GM23248 (cell line): ENCODE measurements around the gene PTCH1. TPM values are rescaled to one million over a fixed set of nuclear protein-coding genes. Genes with fewer than 3 reads are reported as not detected.

Source experiments
- DNase-seq: peaks from one replicate; pipeline ENCODE4 v3.0.0-alpha.2; 2015
- H2AFZ ChIP-seq: fragments of 200-600 bp; sonication (generic); 2 replicates; pipeline ENCODE4 v1.6.1; 2016; ENCODE audit warnings: antibody characterized with exemption
- H3F3A ChIP-seq: fragments of 200-600 bp; sonication (generic); 2 replicates; pipeline ENCODE4 v1.6.1; 2016; ENCODE audit warnings: mild to moderate bottlenecking, antibody characterized with exemption, mixed run types; ENCODE audit not compliant: insufficient read depth
- H3K27ac ChIP-seq: fragments of 200-600 bp; sonication (generic); 2 replicates; pipeline ENCODE4 v1.5.1; 2016; ENCODE audit warnings: mild to moderate bottlenecking
- H3K27me3 ChIP-seq: fragments of 200-600 bp; sonication (generic); replicated peaks from 2 replicates; pipeline ENCODE4 v1.6.1; 2016; ENCODE audit warnings: mild to moderate bottlenecking; ENCODE audit not compliant: insufficient read depth
- H3K36me3 ChIP-seq: fragments of 200-600 bp; sonication (generic); 2 replicates; pipeline ENCODE4 v1.6.1; 2016; ENCODE audit warnings: low read depth, mild to moderate bottlenecking
- H3K4me1 ChIP-seq: fragments of 200-600 bp; sonication (generic); 2 replicates; pipeline ENCODE4 v1.6.1; 2016; ENCODE audit warnings: mild to moderate bottlenecking; ENCODE audit not compliant: insufficient read depth
- H3K4me2 ChIP-seq: fragments of 200-600 bp; sonication (generic); one replicate; pipeline ENCODE4 v1.6.1; 2016; ENCODE audit warnings: mild to moderate bottlenecking; ENCODE audit not compliant: unreplicated experiment
- H3K4me3 ChIP-seq: fragments of 200-600 bp; sonication (generic); 2 replicates; pipeline ENCODE4 v1.5.1; 2016; ENCODE audit warnings: mild to moderate bottlenecking
- H3K79me2 ChIP-seq: fragments of 200-600 bp; sonication (generic); 2 replicates; pipeline ENCODE4 v1.6.1; 2016; ENCODE audit warnings: mild to moderate bottlenecking; ENCODE audit not compliant: insufficient read depth
- H3K9ac ChIP-seq: fragments of 200-600 bp; sonication (generic); 2 replicates; pipeline ENCODE4 v1.6.1; 2016; ENCODE audit warnings: mild to moderate bottlenecking
- H3K9me2 ChIP-seq: fragments of 200-600 bp; sonication (generic); 2 replicates; pipeline ENCODE4 v1.6.1; 2016; ENCODE audit warnings: mixed run types, mild to moderate bottlenecking, moderate library complexity; ENCODE audit not compliant: insufficient read depth
- H3K9me3 ChIP-seq: fragments of 200-600 bp; sonication (generic); one replicate; pipeline ENCODE4 v1.6.1; 2017; ENCODE audit warnings: low read depth
- H4K20me1 ChIP-seq: fragments of 200-600 bp; sonication (generic); 2 replicates; pipeline ENCODE4 v1.6.0; 2016; ENCODE audit not compliant: insufficient read depth
- EZH2 ChIP-seq: fragments of 200-600 bp; sonication (generic); IDR thresholded peaks from 2 replicates; pipeline ENCODE4 v1.6.1; 2018; ENCODE audit warnings: antibody characterized with exemption, mild to moderate bottlenecking; ENCODE audit not compliant: insufficient read depth, poor library complexity, severe bottlenecking
- EZH2phosphoT487 ChIP-seq: fragments of 200-600 bp; sonication (generic); IDR thresholded peaks from 2 replicates; pipeline ENCODE4 v1.6.1; 2018; ENCODE audit warnings: antibody characterized with exemption, moderate library complexity, mild to moderate bottlenecking, low read depth; ENCODE audit not compliant: insufficient read depth
- WGBS, 2 experiments: methylation state at CpG; one replicate each; pipeline ENCODE4 v1.1.6; 2015 to 2017; ENCODE audit warnings: low lambda C conversion rate in 2 of 2, low coverage in 1 of 2; ENCODE audit errors: missing lambda C conversion rate in 2 of 2; 5-methylcytosine and 5-hydroxymethylcytosine counted together
- in situ Hi-C: fragments of 300-500 bp; cut with MboI; formaldehyde crosslinking; loops from 2 replicates; pipeline ENCODE4 v1.15.0; 2020
- polyA plus RNA-seq: library from polyadenylated mRNA; unstranded; fragments of >200 nt; fragmentation: Nextera tagmentation; extraction: Ambion mirVana; gene quantifications from 2 replicates; pipeline ENCODE4 v1.2.1, GENCODE V29; 2016
- total RNA-seq: library from RNA; depleted of rRNA; stranded (reverse); fragments of >200 nt; shearing (Covaris generic); gene quantifications from 2 replicates; pipeline ENCODE4 v1.2.3, GENCODE V29; 2014

Gene PTCH1
- total and polyA plus RNA-seq, 2 experiments from 2014 or later: 3.8 to 7.3 TPM

DNA sequence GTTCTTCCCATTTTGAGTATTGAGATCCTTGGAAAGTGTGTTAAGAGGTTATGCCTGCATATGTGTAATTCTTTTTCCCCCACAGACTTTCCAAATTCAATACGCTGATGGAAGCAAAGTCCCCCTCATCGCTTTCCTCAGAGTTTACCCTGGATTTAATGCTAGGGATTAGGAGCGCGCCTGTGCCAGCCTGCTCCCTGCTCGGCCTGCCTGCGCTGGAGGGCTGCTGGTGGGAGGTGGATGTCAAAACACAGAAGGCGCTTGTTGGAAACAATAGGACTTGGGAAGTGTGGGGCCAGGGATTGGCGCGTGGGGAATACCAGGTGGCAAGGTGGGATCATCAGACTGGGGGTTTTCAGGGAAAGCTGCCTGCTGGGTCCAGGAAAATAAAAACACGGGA, 39.8 kb upstream of the PTCH1 start:
- 73 to 79% methylated on average over 10 of the region's 10 CpGs for WGBS, 2 experiments
- Histone ChIP-seq H4K20me1 (no peaks in the 10 kb centered on the region), H3K4me1 (no peaks in the 10 kb centered on the region), H3K4me3 (no peak overlapping the region), H3K79me2 (no peaks in the 10 kb centered on the region), H3K9ac (no peak overlapping the region), H3K4me2 (no peak overlapping the region), H2AFZ (no peak overlapping the region), H3K9me2 (no peaks in the 10 kb centered on the region), H3K27ac (no peak overlapping the region), H3K36me3 (no peaks in the 10 kb centered on the region), H3K27me3 (no peaks in the 10 kb centered on the region; the same call in 1 of the 2 replicates), H3F3A (no peaks in the 10 kb centered on the region), H3K9me3 (no peaks in the 10 kb centered on the region)
- in situ Hi-C loops: no loop called here
- no peak for TF ChIP-seq EZH2phosphoT487
- TF ChIP-seq EZH2: no peak
- no peak for DNase-seq

DNA sequence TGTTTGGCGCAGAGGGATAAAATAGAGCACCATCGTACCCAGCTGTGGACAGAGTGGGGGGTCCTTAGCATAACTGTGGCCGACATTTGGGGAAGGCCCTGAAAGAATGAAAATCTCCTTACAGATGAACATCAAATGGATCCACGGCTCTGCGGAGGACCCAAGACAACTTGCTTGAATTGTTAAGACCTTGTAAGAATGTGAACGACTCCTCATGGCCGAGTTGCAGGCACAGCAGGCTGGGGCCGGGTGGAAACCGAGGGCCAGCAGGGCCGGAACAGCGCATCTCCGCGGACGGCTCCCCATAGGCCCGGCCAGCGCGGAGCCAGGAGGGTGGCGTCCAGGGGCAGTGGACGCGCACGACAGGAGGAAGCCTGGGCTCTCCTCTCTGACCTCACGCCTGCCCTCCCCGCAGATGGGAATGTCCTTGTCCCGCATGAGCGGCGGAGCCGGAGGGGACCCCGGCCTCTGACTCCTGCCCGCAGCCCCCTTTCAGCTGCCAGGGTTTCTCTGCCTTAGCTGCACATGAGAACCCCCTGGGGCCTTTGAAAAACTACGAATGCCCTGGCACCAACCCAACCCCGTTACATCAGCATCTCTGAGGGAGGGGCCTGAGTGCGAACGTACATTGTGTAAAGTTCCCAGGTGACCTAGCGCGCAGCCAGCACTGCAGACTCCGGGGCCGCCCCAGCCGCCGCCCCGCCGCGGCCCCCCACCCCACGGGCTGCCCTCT, 36.2 kb upstream of the PTCH1 start:
- Histone ChIP-seq H2AFZ (no peak overlapping the region), H4K20me1 (no peaks in the 10 kb centered on the region), H3K27me3 (no peaks in the 10 kb centered on the region; the same call in 1 of the 2 replicates), H3K27ac (no peak overlapping the region), H3F3A (no peaks in the 10 kb centered on the region), H3K4me3 (no peak overlapping the region), H3K36me3 (no peaks in the 10 kb centered on the region), H3K4me2 (no peak overlapping the region), H3K79me2 (no peaks in the 10 kb centered on the region), H3K4me1 (no peaks in the 10 kb centered on the region), H3K9ac (no peak overlapping the region), H3K9me3 (no peaks in the 10 kb centered on the region), H3K9me2 (no peaks in the 10 kb centered on the region)
- in situ Hi-C loops: no loop called here
- no peak for DNase-seq
- TF ChIP-seq EZH2: no peak
- no peak for TF ChIP-seq EZH2phosphoT487
- WGBS, 2 experiments: 43 to 55% methylated on average over 23 to 39 of the region's 43 CpGs

DNA sequence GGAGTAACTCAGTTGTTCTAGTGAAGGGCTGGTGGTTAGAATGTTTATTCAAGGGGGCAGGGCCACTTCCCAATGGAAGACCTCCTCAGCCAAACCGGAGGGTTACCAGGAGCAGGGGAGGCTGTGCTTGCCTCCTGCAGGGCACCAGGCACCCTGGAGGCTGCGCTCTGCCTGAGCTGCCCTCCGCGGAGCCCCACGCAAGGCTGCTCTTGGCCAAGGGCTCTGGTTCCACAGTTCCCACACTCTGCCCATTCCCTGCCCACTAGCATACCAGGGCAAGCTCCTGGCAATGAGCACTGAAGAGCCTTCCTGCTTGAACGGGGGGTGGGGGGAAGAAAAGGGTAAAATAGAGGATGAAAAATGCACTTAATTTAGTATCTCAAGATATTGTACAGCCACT, 35.5 kb upstream of the PTCH1 start:
- H3K4me2 ChIP-seq: no peak overlapping the region
- no peak overlapping the region for H3K27ac ChIP-seq
- no peaks in the 10 kb centered on the region for H3F3A ChIP-seq
- no peaks in the 10 kb centered on the region for H4K20me1 ChIP-seq
- H3K4me3 ChIP-seq: no peak overlapping the region
- 78% methylated on average over 6 of the region's 6 CpGs for WGBS, 2 experiments
- H3K36me3 ChIP-seq: no peaks in the 10 kb centered on the region
- no peaks in the 10 kb centered on the region for H3K79me2 ChIP-seq
- H3K9me2 ChIP-seq: no peaks in the 10 kb centered on the region
- H3K4me1 ChIP-seq: no peaks in the 10 kb centered on the region
- no peak for TF ChIP-seq EZH2phosphoT487
- TF ChIP-seq EZH2: no peak
- H2AFZ ChIP-seq: no peak overlapping the region
- no peak for DNase-seq
- no peaks in the 10 kb centered on the region; the same call in 1 of the 2 replicates for H3K27me3 ChIP-seq
- in situ Hi-C loops: no loop called here
- no peaks in the 10 kb centered on the region for H3K9me3 ChIP-seq
- no peak overlapping the region for H3K9ac ChIP-seq

DNA sequence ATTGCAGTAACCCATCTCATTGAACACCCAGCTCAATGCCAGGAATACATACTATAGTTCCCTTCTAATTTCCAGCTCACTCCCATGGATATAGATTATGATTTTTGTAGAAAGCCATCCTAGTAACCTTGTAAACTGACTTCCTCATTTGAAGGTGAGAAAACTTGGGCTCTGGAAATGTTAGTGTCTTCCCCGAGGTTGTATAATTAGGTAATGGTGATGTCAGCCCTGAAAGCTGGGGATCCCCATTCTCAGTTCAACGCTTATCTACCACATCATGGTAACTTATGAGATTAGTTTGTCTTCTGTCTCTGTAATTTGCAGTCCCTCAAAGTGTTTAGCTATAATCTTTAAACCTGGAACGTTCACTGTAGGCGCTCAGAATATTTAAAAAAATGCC, 34.6 kb upstream of the PTCH1 start:
- no peak overlapping the region for H3K4me3 ChIP-seq
- no peaks in the 10 kb centered on the region for H4K20me1 ChIP-seq
- no peaks in the 10 kb centered on the region for H3F3A ChIP-seq
- DNase-seq: no peak
- no peaks in the 10 kb centered on the region for H3K36me3 ChIP-seq
- H3K79me2 ChIP-seq: no peaks in the 10 kb centered on the region
- H3K27me3 ChIP-seq: no peaks in the 10 kb centered on the region; the same call in 1 of the 2 replicates
- no peak for TF ChIP-seq EZH2
- H3K27ac ChIP-seq: no peak overlapping the region
- in situ Hi-C loops: no loop called here
- no peaks in the 10 kb centered on the region for H3K9me3 ChIP-seq
- whole genome bisulfite sequencing, 2 experiments: 62 to 67% methylated on average over 4 of the region's 4 CpGs
- H3K9ac ChIP-seq: no peak overlapping the region
- no peaks in the 10 kb centered on the region for H3K9me2 ChIP-seq
- H3K4me1 ChIP-seq: no peaks in the 10 kb centered on the region
- H2AFZ ChIP-seq: no peak overlapping the region
- H3K4me2 ChIP-seq: no peak overlapping the region
